ENCODE results near the gene SLC6A6. TPM values are rescaled to one million over a fixed set of nuclear protein-coding genes. Genes with fewer than 3 reads are reported as not detected.

SLC6A6 gene
- total and polyA plus RNA-seq, 10 donors = 3.4 to 150 (median 104) TPM

GRCh38 chr3:14403619-14404155 lies 1.3 kb downstream of the SLC6A6 start:
- intact Hi-C loops (cut with DNase I; ENCODE audit: low total_unique reads) = loop anchor here (10.0 kb wide), 1 partner anchor 51 kb away; no protein-coding TSS in a partner anchor
- Histone ChIP-seq H3K27ac (peak overlapping the region; percentile 93 to 100 (median 98)), H3K4me3 (peak overlapping the region; percentile 72 to 92 (median 84))

GRCh38 chr3:14404186-14404585 lies 1.8 kb downstream of the SLC6A6 start:
- TF ChIP-seq POLR2A (IDR thresholded peaks at IDR 0.05) (no peak), POLR2AphosphoS5 (IDR thresholded peaks at IDR 0.05) (no peak), CTCF (IDR thresholded peaks at IDR 0.05 in 8 of 11, conservative IDR thresholded peaks at IDR 0.05 in 3 of 11) (no peak)
- WGBS, 5 donors = 25 to 41% (median 29%) methylated on average over 3 of the region's 3 CpGs
- Histone ChIP-seq H3K9me3 (no peaks in the 10 kb centered on the region), H3K36me3 (peaks cover 0 to 24% (median 0%) of the 10 kb centered on the region in 6 donors), H3K4me3 (peak overlapping the region; percentile 72 to 92 (median 84)), H3K4me1 (peaks cover 30 to 92% (median 68%) of the 10 kb centered on the region in 6 donors), H3K27me3 (replicated peaks in 1 of 7) (no peaks in the 10 kb centered on the region), H3K27ac (peak overlapping the region in 7 of 8 donors; percentile 97 to 100 (median 98))
- DNase-seq = no peak
- intact Hi-C loops (cut with DNase I; ENCODE audit: low total_unique reads) = loop anchor here (10.0 kb wide), 1 partner anchor 51 kb away; no protein-coding TSS in a partner anchor

More at GRCh38 chr3:14403619-14404155, 1.3 kb downstream of the SLC6A6 start:
- WGBS, 5 donors = 7 to 13% (median 9%) methylated on average over 9 to 12 of the region's 12 CpGs
- Histone ChIP-seq H3K4me1 (peaks cover 30 to 92% (median 63%) of the 10 kb centered on the region in 6 donors), H3K36me3 (peaks cover 0 to 20% (median 0%) of the 10 kb centered on the region in 6 donors), H3K9me3 (no peaks in the 10 kb centered on the region), H3K27me3 (replicated peaks in 1 of 7) (no peaks in the 10 kb centered on the region)
- DNase-seq = no peak
- TF ChIP-seq POLR2AphosphoS5 (IDR thresholded peaks at IDR 0.05) = peak in 2 of 3 donors; percentile 52 to 72
- peak in 1 of 11 experiments; percentile 10 for TF ChIP-seq CTCF (IDR thresholded peaks at IDR 0.05 in 8 of 11, conservative IDR thresholded peaks at IDR 0.05 in 3 of 11)
- TF ChIP-seq POLR2A (IDR thresholded peaks at IDR 0.05) = no peak

GRCh38 chr3:14404631-14405359 lies 2.4 kb downstream of the SLC6A6 start:
- Histone ChIP-seq H3K4me1 (peaks cover 30 to 92% (median 71%) of the 10 kb centered on the region in 6 donors), H3K27me3 (replicated peaks in 1 of 7) (no peaks in the 10 kb centered on the region), H3K4me3 (peak overlapping the region; percentile 72 to 92 (median 84)), H3K9me3 (no peaks in the 10 kb centered on the region), H3K27ac (peak overlapping the region in 7 of 8 donors; percentile 52 to 100 (median 97)), H3K36me3 (peaks cover 0 to 30% (median 0%) of the 10 kb centered on the region in 6 donors)
- TF ChIP-seq CTCF (IDR thresholded peaks at IDR 0.05 in 8 of 11, conservative IDR thresholded peaks at IDR 0.05 in 3 of 11) (no peak), POLR2A (IDR thresholded peaks at IDR 0.05) (no peak), POLR2AphosphoS5 (IDR thresholded peaks at IDR 0.05) (no peak)
- intact Hi-C loops (cut with DNase I; ENCODE audit: low total_unique reads) = loop anchor here (10.0 kb wide), 1 partner anchor 50 kb away; no protein-coding TSS in a partner anchor
- WGBS, 5 donors = 58 to 87% (median 77%) methylated on average over 9 to 11 of the region's 11 CpGs
- no peak for DNase-seq

All from spleen (tissue), 11 donors.